ENCODE data around the gene ERG.

The ERG gene

DNA sequence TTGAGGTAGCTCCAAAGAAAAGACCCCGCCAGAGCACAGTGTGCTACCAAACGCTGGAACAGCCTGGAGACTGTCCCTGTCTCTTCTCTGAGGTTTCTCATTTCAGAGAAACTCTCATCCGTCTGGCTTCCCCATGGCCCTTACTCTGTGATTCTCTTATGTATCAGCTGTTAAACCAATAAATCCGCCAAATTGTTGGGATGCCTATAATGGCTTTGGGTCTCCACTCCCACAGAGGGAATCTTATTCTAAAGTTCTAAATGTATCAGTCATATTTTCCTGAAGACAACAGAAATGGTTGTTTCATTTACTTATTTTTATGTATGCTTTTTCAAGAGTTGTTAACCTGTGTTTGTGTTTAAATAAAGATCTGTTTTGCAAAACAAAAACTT, 4.0 kb downstream of the ERG start:
- no peak for DNase-seq (ENCODE audit: insufficient read length, low spot score)
- TF ChIP-seq, protein P1, sequence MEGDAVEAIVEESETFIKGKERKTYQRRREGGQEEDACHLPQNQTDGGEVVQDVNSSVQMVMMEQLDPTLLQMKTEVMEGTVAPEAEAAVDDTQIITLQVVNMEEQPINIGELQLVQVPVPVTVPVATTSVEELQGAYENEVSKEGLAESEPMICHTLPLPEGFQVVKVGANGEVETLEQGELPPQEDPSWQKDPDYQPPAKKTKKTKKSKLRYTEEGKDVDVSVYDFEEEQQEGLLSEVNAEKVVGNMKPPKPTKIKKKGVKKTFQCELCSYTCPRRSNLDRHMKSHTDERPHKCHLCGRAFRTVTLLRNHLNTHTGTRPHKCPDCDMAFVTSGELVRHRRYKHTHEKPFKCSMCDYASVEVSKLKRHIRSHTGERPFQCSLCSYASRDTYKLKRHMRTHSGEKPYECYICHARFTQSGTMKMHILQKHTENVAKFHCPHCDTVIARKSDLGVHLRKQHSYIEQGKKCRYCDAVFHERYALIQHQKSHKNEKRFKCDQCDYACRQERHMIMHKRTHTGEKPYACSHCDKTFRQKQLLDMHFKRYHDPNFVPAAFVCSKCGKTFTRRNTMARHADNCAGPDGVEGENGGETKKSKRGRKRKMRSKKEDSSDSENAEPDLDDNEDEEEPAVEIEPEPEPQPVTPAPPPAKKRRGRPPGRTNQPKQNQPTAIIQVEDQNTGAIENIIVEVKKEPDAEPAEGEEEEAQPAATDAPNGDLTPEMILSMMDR (IDR thresholded peaks at IDR 0.05; ENCODE audit: insufficient read depth, missing control alignments): no peak
- FAIRE-seq: no peak

GRCh38 chr21:38493549-38494250, 4.6 kb downstream of the ERG start:
- no peak for DNase-seq (ENCODE audit: insufficient read length, low spot score)
- TF ChIP-seq, protein P1 (IDR thresholded peaks at IDR 0.05; ENCODE audit: insufficient read depth, missing control alignments): no peak
- FAIRE-seq: no peak

DNA sequence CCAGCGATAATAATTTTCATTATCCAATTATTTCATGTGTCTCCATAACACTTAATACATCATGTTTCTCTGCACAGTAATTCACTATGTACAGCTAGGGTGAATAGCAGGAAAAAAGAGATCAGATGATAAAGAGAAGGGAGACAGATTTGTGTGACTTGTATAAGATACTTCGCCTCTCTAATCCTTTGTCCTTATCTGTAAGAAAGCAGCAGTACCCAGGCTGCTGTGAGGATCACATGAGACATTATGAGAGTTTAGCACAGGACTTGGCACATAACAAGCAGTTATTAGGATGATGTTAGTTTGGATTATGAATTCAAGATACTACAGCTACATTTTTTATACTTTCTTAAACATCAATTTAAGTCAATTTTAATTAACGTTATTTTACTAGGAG, 6.3 kb downstream of the ERG start:
- TF ChIP-seq, protein P1 (IDR thresholded peaks at IDR 0.05; ENCODE audit: insufficient read depth, missing control alignments): no peak
- FAIRE-seq (no peak), DNase-seq (ENCODE audit: insufficient read length, low spot score) (no peak)

- no peak for DNase-seq (ENCODE audit: insufficient read length, low spot score)
- TF ChIP-seq, protein P1 (IDR thresholded peaks at IDR 0.05; ENCODE audit: insufficient read depth, missing control alignments): no peak
- no peak for FAIRE-seq
Measured at GRCh38 chr21:38491536-38491935, 6.7 kb downstream of the ERG start.

- DNase-seq (ENCODE audit: insufficient read length, low spot score): no peak
- TF ChIP-seq, protein P1 (IDR thresholded peaks at IDR 0.05; ENCODE audit: insufficient read depth, missing control alignments): no peak
- FAIRE-seq: no peak
Measured at GRCh38 chr21:38490411-38491020, 7.8 kb downstream of the ERG start.

- FAIRE-seq (no peak), DNase-seq (ENCODE audit: insufficient read length, low spot score) (no peak)
- TF ChIP-seq, protein P1 (IDR thresholded peaks at IDR 0.05; ENCODE audit: insufficient read depth, missing control alignments): no peak
Measured at GRCh38 chr21:38489729-38490128, 8.5 kb downstream of the ERG start.

DNA sequence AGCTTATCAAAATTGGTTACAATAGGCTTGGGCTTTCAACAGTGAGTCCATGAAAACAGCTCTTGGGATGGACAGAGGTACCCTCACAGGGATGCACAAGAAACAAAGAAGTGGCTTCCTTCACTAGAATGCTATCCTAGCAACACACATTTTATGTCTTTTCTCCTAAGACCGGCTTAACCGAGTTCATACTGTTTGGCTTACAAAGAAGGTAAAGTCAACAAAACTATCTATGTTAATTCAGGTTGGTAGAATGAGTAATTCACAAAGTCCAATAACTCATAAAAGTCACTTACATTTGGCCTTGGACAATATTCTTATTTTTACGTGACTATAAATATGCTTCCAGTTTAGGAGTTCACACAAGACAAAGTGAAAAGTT, 9.0 kb downstream of the ERG start:
- FAIRE-seq (no peak), DNase-seq (ENCODE audit: insufficient read length, low spot score) (no peak)
- TF ChIP-seq, protein P1 (IDR thresholded peaks at IDR 0.05; ENCODE audit: insufficient read depth, missing control alignments): no peak

Data from D721Med (cell line).